NCI-H2196 (cell line): Measurements from ENCODE around the gene TFEC.
"Not testable (repeated sequence)": the region's sequence is repeated elsewhere in the genome, so short reads cannot be mapped to it uniquely, and the experiment has no call there.

ENCODE experiments used
- DNase-seq: peaks from one replicate; lab custom pipeline; 2025; ENCODE audit not compliant: unreplicated experiment; lab: John Stamatoyannopoulos, UW

TFEC gene

DNA sequence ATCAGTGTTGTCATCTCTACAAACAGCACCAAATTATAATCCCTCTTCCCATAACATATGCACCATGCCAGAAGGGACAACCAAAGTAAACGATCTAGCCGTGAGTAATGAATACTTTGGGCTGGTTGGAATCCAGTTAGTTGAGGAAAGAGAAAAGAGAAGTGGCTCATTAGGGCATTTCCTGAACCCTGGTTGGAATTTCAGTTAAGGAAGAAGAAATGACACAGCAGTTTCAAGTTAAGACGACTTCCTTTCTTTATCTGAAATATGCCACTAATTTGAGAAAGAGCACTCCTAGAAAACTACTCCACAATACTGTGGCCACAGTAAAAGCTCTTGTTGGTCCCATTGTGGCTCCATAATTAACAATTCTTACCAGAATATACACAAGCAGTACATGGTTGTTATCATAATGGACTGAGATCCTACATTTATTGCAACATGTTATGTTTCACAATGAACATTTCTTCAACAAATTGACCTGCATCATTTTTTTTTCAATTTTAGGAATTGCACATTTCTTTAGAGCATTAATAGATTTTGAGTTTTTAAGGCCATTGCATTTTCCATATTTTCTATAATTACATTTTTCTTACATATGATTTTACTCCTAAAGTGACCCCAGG is at the start of gene TFEC:
TFEC (minus strand) TSS at position 113 of the 626 bp plus-strand sequence. CDS start 46,322 bp downstream, outside the sequence.
- DNase-seq = no peak

DNA sequence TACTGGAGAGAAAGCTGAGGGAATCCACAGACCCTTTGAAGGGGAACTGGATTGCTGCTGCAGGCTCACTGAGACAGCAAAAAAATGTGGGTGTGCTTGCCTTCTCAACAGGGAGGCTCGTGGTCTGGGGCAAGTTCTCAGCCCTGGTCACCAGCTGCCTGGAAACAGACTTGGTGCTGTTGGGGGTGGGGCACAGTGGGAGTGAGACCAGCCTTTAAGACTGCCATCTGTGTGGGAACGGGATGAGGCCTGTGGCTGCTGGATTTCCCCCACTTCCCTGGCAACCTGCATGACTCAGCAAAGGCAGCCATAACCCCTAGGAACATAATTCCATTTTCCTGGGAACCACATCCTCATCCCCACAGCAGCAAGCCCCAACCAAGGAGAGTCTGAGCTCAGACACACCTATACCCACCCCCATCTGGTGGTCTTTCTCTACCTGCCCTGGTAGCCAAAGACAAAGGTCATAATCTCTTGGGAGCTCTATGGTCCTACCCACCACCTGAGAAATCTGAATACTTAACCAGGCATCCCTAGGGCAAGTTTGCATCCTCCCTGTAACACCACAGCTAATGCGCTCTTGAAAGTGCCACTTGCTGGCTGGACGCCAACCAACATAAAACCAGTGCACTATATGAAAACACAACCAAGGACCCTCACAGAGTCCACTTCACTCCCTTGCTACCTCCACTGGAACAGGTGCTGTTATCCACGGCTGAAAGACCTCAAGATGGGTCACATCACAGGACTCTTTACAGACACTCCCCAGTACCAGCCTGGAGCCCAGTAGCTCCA is 45.0 kb upstream of the TFEC start:
- no peak for DNase-seq

- DNase-seq = no peak
Measured at GRCh38 chr7:116071629-116072028, 41.1 kb upstream of the TFEC start.

DNA sequence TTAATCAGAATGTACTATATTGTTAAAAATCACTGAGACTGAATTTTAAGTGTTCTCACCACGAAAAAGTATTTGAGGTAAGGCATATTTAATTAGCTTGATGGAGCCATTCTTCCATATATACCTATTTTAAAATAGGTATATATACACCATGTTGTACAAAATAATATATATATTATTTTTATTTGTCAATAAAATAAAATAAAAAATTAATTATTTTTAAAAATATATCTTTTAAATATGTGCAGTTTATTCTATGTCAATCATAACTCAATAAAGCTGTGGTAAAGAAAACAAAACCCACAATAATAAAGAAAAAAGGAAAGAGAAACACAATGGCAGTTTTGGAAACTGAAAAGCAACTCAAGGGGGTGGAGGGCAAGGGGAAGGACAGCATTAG is 33.6 kb upstream of the TFEC start:
- DNase-seq = no peak

- DNase-seq = no peak
Measured at GRCh38 chr7:116062666-116063065, 32.1 kb upstream of the TFEC start.

- no peak for DNase-seq
Measured at GRCh38 chr7:116052006-116052405, 21.4 kb upstream of the TFEC start.

DNA sequence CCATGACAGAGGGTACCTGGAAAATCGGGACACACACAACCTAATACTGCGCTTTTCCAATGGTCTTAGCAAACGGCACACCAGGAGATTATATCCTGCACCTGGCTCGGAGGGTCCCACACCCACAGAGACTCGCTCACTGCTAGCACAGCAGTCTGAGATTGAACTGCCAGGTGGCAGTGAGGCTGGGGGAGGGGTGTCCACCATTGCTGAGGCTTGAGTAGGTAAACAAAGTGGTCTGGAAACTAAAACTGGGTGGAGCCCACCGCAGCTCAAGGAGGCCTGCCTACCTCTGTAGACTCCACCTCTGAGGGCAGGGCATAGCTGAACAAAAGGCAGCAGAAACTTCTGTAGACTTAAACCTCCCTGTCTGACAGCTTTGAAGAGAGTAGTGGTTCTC is 16.7 kb upstream of the TFEC start:
- DNase-seq = not testable (repeated sequence)

DNA sequence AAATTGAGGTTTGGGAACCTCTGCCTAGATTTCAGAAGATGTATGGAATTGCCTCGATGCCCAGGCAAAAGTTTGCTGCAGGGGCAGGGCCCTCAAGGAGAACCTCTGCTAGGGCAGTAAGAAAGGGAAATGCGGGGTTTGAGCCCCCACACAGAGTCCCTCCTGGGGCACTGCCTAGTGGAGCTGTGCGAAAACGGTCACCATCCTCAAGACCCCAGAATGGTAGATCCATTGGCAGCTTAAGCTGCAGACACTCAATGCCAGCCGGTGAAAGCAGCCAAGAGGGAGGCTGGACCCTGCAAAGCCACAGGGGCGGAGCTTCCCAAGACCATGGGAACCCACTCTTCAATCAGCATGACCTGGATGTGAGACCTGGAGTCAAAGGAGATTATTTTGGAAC is 15.0 kb upstream of the TFEC start:
- no peak for DNase-seq

DNA sequence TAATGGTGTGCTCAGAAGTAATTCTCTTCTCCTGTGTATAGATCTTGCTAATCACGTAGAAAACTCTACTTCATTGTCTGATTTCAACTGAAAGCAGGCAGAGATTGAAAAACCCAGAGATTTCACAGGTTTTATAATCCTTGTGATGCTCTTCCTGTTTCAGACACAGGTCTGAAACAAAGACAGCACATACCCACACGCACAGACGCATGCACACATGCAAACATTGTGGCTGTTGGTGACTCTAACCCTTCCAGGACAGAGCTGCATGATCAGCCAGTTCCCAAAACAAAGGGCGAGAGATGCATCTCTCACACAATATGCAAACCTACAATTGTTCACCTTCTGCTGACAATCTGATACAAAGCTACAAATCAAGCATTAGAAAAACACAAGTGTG is 11.1 kb upstream of the TFEC start:
- no peak for DNase-seq

DNA sequence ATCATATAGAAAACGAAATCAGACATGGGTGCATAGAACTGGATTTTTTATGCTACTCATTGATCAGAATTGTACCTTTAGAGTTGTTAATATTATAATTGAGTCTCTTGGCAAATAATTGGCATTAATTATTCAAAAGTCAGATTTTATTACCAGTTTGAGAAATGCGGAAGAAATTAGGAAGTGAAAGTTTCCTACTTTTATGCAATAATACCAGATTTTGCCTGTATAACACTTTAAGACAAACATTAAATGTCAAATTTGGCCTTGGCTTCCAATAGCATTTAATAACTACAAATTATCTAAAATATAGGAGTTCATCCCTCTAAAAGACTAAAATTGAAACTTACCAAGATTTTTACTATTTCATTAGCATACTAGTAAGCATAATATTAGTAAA is 6.8 kb upstream of the TFEC start:
- no peak for DNase-seq

- no peak for DNase-seq
Measured at GRCh38 chr7:116034411-116034810, 3.8 kb upstream of the TFEC start.

DNA sequence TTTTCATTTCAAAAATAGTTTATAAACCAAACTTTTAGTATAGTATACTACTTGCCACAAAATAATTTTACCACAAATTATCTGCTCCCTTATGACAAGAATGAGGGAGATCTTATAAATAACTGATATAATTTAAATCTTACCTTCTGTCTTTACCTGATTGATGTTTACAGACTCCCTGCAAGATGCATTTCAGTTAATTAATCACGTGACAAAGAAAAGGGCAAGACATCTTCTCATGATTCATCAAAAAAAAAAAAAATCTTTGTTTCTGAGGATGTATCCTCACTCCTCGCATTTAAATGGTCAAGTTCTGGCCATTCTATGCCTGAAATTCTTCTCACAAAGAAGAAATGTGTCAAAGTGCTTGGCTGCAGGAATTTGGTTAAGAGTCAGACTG is 2.3 kb upstream of the TFEC start:
- no peak for DNase-seq

- DNase-seq = no peak
Measured at GRCh38 chr7:116028787-116029186, 1.8 kb downstream of the TFEC start.

GRCh38 chr7:116027786-116028185 is 2.8 kb downstream of the TFEC start:
- no peak for DNase-seq

DNA sequence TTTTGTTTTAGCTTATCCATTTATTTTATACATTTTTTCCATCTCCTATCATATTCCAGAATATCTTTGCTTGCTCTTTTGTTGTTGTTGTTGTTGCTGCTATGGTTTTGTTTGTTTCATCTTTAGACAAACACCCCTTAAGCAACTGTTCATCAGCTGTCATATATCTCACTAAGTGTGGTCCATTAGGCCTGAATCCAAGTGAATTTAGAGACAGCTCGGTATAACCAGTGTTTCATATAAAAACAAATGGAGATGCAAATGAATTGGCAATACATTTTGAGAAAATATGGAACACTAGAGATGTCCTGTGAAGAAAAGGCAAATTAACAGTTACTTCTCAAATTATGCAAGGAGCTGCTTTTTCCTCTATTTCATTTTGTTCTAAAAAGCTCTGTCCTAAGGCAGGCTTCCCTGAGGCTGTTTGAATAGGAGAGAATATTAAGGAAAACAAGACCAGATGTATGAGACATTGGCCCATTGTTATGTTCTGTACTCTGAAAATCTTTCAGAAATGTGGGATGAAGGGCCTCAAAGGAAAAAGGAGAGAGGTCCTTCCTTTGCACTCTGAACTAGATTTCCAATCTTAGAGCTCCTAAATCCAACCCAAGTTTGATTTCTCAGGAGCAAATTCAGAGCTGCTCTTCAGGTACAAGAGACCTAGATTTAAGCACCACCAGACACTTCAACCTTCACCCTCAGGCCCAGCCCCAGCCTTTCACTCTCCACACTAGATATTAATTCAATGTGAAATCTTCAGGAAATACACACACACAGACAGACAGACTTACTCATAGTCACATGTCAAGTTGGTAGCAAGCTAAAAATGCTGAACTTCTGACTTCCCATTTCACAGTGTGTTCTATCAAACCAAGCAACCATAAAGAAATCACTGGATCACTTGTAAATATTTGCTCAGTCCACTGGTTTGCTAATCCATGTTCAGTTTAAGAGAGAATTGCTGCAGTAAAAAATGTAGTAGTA is 5.4 kb downstream of the TFEC start:
- DNase-seq = no peak

DNA sequence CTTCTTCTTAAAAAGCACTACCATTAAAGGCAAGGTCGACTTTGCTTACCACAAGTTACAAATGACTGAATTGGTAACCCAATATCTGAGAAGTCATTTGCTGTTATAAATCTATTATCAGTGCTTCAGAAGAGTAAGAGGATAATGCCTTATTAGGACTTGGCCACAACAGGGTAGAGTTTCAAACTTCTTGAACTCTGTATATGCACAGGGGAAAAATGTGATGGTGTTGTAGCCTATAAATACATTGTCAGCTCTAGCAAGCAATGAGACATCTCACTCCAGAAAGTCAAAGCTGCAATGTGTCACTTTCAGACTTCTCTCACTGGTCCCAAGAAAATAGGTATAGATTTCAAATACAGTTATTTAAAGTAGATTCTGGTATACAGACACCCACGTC is 9.3 kb downstream of the TFEC start:
- no peak for DNase-seq

- DNase-seq = no peak
Measured at GRCh38 chr7:116018731-116019130, 11.8 kb downstream of the TFEC start.

DNA sequence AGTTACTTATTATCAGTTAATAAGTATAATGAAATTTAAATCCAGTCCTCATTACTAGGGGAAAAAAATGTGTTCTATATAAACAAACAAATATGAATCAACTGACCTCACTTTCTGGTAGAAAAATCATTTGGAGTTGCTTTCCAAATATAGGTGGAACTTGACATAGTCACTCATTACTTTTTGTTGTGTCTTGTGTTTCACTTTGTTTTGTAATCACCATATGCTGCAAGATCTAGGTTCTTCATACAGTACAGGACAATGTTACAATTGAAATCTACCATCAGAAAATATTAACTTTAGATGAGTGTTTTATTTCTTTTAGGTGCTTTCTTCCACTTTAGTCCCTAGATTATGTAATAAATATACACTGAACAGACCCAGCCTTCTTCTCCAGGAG is 16.9 kb downstream of the TFEC start:
- no peak for DNase-seq

DNA sequence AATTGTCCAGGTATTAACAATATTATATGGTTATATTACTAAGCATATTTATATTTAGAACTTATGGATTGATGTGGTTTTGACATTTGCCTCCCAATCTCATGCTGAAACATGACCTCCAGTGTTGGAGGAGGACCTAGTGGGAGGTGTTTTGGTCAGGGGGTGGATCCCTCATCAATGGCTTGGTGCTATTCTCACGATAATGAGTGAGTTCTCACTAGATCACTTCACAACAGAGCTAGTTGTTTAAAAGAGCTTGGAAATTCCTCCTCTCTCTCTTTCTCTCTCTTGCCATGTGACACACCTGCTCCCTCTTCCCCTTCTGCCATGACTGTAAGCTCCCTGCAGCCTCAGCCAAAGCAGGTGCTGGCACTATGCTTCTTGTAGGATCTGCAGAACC is 19.0 kb downstream of the TFEC start:
- DNase-seq = no peak

GRCh38 chr7:116004762-116005161 is 25.8 kb downstream of the TFEC start:
- not testable (repeated sequence) for DNase-seq

DNA sequence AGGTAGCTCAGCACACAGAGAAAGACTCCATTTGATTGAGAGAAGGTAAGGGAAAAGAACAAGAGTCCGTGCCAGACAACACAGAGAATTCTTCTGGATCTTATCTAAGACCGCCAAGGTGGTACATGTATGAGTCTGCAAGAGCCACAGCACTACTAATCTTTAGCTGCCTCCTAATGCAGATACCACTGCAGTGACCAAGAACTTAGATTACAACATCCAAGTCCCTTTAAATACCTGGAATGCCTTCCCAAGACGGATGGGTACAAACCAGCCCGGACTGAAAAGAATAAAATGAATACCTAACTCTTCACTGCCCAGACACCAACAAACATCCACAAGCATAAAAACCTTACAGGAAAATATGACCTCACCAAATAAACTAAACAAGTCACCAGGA is 33.3 kb downstream of the TFEC start:
- DNase-seq = no peak

DNA sequence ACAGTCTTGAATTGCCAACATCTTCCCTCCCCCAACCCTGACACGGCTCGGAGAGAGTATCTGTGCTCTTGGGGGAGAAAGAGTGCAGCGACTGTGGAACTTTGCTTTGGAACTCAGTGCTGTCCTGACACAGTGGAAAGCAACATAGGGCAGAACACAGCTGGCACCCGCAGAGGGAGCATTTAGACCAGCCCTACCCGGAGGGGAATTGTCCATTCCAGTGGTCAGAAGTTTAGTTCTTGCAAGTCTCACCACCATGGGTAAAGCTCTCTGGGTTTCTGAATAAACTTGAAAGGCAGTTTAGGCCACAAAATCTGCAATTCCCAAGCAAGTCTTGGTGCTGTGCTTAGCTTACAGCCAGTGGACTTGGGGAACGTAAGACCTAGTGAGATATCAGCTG is 34.9 kb downstream of the TFEC start:
- DNase-seq = no peak
